Measurements from ENCODE around the gene SV2C.
"Not testable (repeated sequence)": the region's sequence is repeated elsewhere in the genome, so short reads cannot be mapped to it uniquely, and the experiment has no call there.

SV2C gene

GRCh38 chr5:76341651-76342334 lies 258.6 kb downstream of the SV2C start:
- no peak for DNase-seq (ENCODE audit: low spot score)

DNA sequence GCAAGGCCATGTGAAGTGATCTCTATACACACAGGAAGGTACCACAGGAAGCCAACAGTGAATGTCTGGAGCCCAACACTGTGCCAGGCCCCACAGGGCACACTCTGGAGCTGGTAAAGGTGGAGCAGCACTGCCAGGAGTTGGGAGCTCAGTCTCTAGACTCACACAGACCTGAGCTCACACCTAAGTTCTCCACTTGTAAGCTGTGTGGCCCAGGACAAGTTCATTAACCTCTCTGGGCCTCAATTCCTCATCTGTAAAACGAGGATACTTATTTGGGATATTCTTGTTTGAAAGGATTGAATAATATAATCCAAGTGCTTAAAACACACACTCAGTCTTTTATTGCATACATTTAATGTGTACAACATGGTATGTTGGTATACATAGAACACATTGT lies 259.3 kb downstream of the SV2C start:
- DNase-seq (ENCODE audit: low spot score), result no peak

GRCh38 chr5:76345582-76345981 lies 262.4 kb downstream of the SV2C start:
- no peak for DNase-seq (ENCODE audit: low spot score)

GRCh38 chr5:76351176-76351575 lies 268.0 kb downstream of the SV2C start:
- no peak for DNase-seq (ENCODE audit: low spot score)

DNA sequence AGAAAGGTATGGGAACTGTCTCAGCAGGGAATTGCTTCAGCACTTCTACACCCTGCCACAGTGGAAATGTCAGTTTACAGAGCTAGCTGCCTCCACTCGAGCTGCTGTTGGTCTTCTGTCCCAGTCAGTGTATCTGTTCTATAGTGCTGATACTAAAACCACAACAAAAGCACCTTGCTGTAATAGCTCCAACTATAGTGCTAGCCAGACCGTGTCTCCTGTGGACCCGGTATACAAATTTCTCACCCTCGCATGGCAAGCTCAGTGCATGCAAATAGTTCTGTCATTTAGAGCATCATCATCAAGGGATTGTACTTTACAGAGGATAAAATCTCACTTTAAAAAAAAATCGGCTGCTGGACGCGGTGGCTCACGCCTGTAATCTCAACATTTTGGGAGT lies 268.4 kb downstream of the SV2C start:
- no peak for DNase-seq (ENCODE audit: low spot score)

DNA sequence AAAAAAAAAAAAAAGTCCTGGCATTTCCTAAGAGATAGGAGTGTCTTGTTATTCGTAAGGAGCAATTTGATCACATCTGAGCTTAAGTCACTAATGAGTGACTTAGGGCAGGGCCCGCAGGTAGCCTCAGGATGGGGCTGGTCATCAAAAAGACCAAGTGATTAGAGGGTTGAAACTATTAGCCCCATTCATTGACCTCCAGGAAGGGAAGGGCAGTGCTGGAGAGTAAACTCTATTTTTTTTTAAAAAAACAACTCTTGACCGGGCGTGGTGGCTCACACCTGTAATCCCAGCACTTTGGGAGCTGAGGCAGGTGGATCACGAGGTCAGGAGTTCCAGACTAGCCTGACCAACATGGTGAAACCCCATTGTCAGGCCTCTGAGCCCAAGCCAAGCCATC lies 273.7 kb downstream of the SV2C start:
- DNase-seq (ENCODE audit: low spot score), result no peak

GRCh38 chr5:76363352-76364225 lies 280.4 kb downstream of the SV2C start:
- no peak for DNase-seq (ENCODE audit: low spot score)

DNA sequence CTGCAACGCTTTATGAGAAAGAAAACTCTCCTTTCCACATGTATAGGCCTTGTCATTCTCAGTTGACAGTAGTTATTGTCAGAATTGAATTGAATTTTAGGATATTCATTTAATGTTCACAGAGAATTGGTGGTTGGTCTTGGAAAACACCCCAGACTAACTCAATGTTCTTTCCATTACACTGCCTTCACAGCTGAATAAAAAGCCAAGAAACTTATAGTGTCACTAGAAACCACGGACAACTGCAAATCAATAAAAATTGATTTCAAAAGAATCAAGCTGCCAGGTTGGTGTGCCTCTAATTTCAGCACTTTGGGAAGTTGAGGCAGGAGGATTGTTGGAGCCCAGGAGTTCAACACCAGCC lies 281.0 kb downstream of the SV2C start:
- no peak for DNase-seq (ENCODE audit: low spot score)

DNA sequence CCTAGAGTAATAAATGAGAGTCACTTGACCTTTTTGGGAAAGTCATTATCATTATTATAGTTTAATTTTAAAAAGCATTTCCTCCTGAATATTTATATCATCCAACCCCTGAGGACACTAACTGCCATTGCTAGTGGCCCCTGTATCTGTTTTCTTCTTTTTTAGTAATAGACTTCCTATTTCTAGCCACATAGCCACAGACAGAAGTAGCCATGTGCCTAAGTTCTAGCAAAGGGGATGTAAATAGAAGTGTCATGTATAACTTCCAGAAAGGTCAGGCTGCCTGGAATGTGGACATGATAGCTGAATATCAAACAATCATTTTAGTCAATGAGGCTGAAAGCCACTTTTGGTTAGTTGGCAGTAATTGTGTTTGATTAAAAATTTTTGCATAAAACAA lies 282.4 kb downstream of the SV2C start:
- DNase-seq (ENCODE audit: low spot score), result no peak

GRCh38 chr5:76366596-76366995 lies 283.4 kb downstream of the SV2C start:
- no peak for DNase-seq (ENCODE audit: low spot score)

DNA sequence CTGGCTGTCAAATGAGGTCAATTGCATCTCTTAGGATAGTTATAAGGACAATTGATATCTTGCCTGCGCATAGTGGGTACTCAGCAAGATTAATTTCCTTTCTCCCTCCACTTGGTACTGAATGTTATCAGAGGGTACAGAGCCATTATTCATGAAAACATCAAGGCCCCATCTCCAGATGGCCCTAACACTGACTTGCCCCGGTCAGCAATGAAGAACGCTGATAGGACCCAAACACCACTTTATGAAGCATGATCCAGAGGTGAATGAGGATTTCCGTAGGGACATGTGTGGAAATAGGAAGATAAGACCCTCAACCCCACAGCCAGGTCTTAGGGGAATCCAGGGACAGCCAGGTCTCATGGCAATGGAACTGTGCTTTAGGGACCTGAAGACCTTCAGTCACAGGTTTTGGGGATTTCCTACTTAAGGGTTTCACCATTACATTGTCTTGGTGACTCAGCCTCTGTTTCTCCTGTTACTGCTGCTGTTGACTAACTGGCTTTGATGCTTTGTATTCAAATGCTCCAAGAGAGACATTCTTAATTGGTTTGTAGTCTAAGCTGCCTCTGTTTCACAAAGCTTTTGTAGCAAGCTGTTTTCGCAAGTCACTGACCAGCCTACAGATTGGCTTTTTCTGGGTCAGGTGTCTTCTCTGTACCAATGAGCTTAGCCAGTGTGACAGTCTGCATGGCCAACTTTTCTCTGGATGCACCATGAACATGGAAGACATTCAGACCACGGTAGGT lies 284.6 kb downstream of the SV2C start:
- DNase-seq (ENCODE audit: low spot score), result no peak

- no peak for DNase-seq (ENCODE audit: low spot score)
Measured at GRCh38 chr5:76368941-76369340, 285.8 kb downstream of the SV2C start.

GRCh38 chr5:76369668-76370067 lies 286.5 kb downstream of the SV2C start:
- DNase-seq (ENCODE audit: low spot score), result not testable (repeated sequence)

DNA sequence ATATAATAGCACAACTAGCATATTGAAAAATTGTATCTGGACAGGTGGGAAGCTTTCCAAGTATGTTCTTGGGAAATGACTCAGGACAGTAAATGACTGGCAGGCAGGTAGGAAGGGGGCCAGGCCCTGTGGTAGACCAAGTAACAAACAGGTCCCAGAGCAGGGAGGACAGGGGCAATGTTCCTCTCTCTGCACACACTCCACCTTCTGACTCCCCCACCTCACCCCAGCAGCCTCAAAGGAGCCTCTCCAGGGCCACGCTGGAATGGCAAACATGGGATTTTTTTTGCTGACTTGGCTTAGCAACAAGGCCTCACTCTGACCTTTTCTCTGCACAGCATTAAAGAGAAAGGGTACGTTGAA lies 288.8 kb downstream of the SV2C start:
- no peak for DNase-seq (ENCODE audit: low spot score)

DNA sequence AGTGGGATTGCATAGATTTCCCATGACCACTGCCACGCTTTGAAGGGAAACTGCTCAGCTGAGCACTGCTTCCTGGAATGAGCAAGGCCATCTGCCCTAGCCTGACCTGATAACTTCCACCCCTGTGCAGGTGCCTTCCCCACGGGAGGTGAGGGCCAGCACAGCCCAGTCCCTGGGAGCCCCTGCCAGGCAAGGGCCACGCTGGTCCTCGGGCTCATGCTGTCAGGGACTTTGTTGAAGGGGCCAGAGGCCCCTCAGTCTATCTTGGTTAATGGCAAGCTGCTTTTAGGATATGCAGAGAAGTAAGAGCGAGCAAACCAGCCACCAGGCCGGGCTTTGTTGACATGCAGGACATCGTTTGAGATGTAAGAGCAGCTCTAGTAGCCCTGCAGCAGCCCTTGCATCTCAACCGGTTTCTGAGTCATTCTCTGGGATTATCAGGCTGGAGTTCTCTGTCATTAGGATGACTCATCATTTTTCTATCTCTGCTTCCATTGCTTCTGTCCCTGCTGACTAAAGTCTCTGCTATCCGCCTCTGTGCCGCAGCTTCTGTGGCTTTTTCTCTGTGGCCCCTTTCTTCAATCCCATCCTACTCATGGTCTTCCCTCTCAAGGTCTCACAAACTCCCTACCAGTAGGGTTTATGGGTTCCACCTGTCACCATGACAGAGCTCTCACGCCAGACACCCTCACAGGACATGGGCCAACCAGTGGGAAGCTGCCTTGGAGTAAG lies 289.3 kb downstream of the SV2C start:
- no peak for DNase-seq (ENCODE audit: low spot score)

DNA sequence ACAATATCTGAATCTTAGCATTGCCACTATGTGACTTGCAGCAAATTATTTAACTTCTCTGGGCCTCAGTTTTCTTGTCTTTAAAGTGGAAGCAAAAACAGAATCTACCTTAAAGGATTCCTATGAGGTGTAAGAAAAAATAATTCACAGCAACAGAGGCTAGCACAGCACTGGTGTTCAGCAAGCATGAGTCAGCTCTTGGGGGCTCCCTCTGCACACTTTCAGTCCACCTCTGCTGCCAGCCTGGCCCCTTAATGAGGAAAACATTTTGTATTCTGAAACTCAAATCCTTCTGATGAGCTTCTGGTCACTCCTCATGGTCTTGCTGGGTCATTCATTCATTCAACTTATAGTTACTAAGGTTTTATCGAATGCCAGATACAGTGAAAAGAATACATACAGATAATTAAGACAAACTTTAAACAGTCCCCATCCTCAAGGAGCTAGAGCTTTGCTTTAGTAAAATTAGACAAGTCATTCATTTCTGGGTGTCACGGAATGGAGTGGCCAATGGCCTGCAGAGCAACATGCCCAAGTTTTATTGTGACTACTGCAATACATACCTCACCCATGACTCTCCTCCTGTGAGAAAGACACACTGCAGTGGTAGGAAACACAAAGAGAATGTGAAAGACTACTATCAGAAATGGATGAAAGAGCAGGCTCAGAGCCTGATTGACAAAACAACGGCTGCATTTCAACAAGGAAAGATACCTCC lies 293.1 kb downstream of the SV2C start:
- no peak for DNase-seq (ENCODE audit: low spot score)

- DNase-seq (ENCODE audit: low spot score), result no peak
Measured at GRCh38 chr5:76376866-76377230, 293.7 kb downstream of the SV2C start.

GRCh38 chr5:76378355-76378754 lies 295.2 kb downstream of the SV2C start:
- no peak for DNase-seq (ENCODE audit: low spot score)

DNA sequence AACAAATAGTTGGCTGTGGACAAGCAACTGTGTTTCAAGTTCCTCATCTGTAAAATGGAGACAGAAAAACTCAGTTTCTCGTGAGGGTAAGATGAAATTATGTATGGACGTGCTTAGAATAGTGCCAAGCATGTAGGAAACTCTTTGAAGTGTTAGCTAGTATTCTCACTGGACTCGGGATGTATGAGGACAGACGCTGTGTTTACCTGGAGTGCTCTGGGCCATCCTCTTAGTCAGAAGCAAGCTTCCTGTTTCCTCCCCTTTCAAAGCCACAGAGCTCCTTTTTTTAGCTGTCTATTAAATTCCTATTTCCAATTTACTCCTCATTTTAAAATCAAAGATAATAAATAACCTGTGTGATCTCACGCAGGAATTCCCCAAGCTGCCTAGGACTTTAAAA lies 296.1 kb downstream of the SV2C start:
- DNase-seq (ENCODE audit: low spot score), result no peak

DNA sequence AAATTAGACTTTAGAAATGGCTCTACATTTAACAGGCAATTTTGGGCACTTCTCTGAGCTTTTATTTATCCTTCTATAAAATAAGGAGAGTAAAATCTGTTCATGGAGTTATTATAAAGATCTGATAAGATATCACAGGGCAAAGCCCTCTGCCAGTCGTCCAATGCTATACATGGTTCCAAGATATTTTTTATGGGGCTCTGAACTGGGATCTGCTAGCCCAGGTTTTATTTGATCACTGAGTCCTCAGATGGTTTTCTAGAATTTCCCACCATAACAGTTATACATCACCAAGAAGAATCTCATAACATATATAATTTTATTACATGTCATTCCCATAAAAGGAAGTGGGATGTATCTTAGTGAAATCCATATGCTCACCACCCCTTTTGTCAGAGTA lies 296.7 kb downstream of the SV2C start:
- no peak for DNase-seq (ENCODE audit: low spot score)

DNA sequence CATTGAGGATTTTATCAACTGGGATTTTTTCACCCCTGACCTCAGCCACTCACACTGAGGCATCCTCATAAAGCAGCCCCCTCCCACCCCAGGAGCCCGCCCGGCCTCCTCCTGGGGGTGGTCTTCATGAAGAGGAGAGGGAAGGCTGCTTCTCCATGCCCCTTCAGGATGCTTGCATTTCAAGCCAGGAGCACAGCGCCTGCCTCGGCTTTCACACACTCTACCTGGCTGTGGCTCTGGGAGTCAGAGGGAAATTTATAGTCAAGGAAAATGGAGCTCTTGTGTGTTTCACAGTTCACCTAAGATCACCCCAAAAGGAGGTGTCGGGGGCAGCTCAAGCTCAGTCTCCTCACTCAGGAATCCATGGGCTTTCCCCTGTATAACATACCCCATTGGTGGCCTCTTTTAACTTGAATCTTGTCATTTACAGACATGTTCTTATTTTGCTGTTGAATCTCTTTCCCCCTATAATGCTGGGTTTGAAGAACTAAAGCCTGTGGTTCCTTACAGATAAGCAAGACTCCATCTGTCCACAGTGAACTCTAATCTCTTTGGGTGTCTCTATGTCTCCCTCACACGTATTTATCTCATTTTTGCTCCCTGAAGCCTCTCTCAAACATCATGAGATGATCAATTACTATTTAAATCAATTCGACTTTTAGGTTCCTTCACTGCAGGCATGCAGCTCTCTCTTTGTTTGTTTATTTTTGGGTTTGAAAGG lies 297.3 kb downstream of the SV2C start:
- no peak for DNase-seq (ENCODE audit: low spot score)

Data from globus pallidus (tissue), 1 donor.